A549 (cell line): Measurements from ENCODE around the gene UBQLN3.

Experiments
- CEBPB ChIP-seq, 2 experiments: fragments of >200 bp in 1 of 2; sonication (Bioruptor Twin) in 1 of 2; formaldehyde crosslinking in 1 of 2; IDR thresholded peaks; 2 replicates each; pipeline ENCODE4 v1.6.1; 2012 to 2016
- CHD2 ChIP-seq: fragments of 150-350 bp; IDR thresholded peaks from 2 replicates; pipeline ENCODE4 v1.6.1; 2014; ENCODE audit warnings: low read length; ENCODE audit not compliant: partially characterized antibody
- EP300 ChIP-seq, 2 experiments: fragments of >200 bp; sonication (Bioruptor Twin); formaldehyde crosslinking; IDR thresholded peaks; 2 replicates in 1 of 2; 3 replicates in 1 of 2; pipeline ENCODE4 v1.6.1; 2016 to 2017
- ESRRA ChIP-seq: fragments of 150-350 bp; IDR thresholded peaks from 2 replicates; pipeline ENCODE4 v1.6.1; 2014; ENCODE audit warnings: mild to moderate bottlenecking, low read length, borderline replicate concordance
- HOXA7 ChIP-seq: fragments of 250-450 bp; sonication (Bioruptor Pico); IDR thresholded peaks from 2 replicates; pipeline ENCODE4 v1.5.0; 2020; ENCODE audit warnings: mild to moderate bottlenecking, moderate library complexity
- JUN ChIP-seq, 2 experiments: fragments of >200 bp; sonication (Bioruptor Twin); formaldehyde crosslinking; IDR thresholded peaks; 2 replicates in 1 of 2; 3 replicates in 1 of 2; pipeline ENCODE4 v1.6.1; 2016 to 2017
- NR3C1 ChIP-seq: fragments of >200 bp; sonication (Bioruptor Twin); formaldehyde crosslinking; IDR thresholded peaks from 3 replicates; pipeline ENCODE4 v1.6.1; 2017
- POLR2A ChIP-seq: IDR thresholded peaks from 2 replicates; pipeline ENCODE4 v1.6.1; 2012; ENCODE audit warnings: mild to moderate bottlenecking, low read length
- POLR2AphosphoS2 ChIP-seq: conservative IDR thresholded peaks from 2 replicates; pipeline ENCODE4 v1.6.1; 2012; ENCODE audit warnings: low read length, improper control_type of control experiment, inconsistent platforms
- RAD21 ChIP-seq, 2 experiments: fragments of >200 bp in 1 of 2; sonication (Bioruptor Twin) in 1 of 2; formaldehyde crosslinking in 1 of 2; IDR thresholded peaks in 1 of 2; conservative IDR thresholded peaks in 1 of 2; 2 replicates in 1 of 2; 3 replicates in 1 of 2; pipeline ENCODE4 v1.6.1; 2012 to 2018; ENCODE audit warnings: inconsistent platforms in 1 of 2
- RFX5 ChIP-seq: fragments of 450-650 bp; IDR thresholded peaks from 2 replicates; pipeline ENCODE4 v1.7.1; 2014; ENCODE audit warnings: antibody characterized with exemption, mild to moderate bottlenecking, moderate library complexity
- TF ChIP-seq, protein P1 (sequence below): fragments of >200 bp; sonication (Bioruptor Twin); formaldehyde crosslinking; IDR thresholded peaks from 3 replicates; pipeline ENCODE4 v1.5.1; 2016
- TF ChIP-seq, protein P2 (sequence below): IDR thresholded peaks from 2 replicates; pipeline ENCODE4 v1.6.1; 2012

DNA sequence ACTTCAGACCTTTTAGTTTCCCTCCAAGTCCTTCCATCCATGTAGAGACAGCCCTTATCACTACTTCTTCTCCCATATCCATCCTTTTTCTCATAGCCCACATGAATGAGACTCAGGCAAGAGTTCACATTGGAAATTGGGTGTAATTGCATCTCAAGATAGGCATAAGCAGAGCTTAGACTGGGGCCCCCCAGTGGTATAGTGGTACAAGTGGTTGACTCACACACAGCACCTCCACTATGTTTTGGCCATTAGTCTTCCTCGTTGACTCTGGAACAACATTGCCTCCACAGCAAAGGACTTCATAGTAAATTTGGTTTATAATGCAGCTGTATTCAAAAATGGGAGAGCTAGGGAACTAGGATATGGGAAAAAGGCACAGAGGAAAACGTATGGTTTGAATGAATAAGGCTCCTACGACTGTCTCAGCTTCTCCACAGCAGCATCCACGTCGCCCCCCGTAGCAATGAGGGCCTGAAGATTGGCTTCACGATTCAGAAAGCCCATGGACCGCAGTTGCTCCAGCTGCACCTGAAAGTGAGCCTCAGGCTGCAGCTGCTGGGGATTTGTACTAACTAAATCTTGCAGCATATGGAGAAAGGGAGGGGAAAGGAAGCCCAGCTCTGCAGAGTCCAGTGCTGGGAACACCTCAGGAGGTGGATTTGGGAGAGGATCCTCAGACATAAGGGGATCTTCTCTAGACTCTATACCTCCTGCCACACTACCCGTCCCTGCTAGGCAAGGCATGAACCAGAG is 2.4 kb downstream of the UBQLN3 start:
- TF ChIP-seq, protein P1, sequence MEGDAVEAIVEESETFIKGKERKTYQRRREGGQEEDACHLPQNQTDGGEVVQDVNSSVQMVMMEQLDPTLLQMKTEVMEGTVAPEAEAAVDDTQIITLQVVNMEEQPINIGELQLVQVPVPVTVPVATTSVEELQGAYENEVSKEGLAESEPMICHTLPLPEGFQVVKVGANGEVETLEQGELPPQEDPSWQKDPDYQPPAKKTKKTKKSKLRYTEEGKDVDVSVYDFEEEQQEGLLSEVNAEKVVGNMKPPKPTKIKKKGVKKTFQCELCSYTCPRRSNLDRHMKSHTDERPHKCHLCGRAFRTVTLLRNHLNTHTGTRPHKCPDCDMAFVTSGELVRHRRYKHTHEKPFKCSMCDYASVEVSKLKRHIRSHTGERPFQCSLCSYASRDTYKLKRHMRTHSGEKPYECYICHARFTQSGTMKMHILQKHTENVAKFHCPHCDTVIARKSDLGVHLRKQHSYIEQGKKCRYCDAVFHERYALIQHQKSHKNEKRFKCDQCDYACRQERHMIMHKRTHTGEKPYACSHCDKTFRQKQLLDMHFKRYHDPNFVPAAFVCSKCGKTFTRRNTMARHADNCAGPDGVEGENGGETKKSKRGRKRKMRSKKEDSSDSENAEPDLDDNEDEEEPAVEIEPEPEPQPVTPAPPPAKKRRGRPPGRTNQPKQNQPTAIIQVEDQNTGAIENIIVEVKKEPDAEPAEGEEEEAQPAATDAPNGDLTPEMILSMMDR = no peak
- no peak for TF ChIP-seq ESRRA
- no peak for TF ChIP-seq RAD21 (conservative IDR thresholded peaks at IDR 0.05 in 1 of 2, IDR thresholded peaks at IDR 0.05 in 1 of 2)
- no peak for TF ChIP-seq CEBPB (IDR thresholded peaks at IDR 0.05)
- no peak for TF ChIP-seq HOXA7 (CRISPR knock-in tag)
- no peak for TF ChIP-seq POLR2A
- TF ChIP-seq EP300 (IDR thresholded peaks at IDR 0.05) = no peak
- TF ChIP-seq POLR2AphosphoS2 = no peak
- no peak for TF ChIP-seq CHD2
- TF ChIP-seq JUN (IDR thresholded peaks at IDR 0.05) = no peak
- no peak for TF ChIP-seq NR3C1
- no peak for TF ChIP-seq RFX5
- TF ChIP-seq, protein P2, sequence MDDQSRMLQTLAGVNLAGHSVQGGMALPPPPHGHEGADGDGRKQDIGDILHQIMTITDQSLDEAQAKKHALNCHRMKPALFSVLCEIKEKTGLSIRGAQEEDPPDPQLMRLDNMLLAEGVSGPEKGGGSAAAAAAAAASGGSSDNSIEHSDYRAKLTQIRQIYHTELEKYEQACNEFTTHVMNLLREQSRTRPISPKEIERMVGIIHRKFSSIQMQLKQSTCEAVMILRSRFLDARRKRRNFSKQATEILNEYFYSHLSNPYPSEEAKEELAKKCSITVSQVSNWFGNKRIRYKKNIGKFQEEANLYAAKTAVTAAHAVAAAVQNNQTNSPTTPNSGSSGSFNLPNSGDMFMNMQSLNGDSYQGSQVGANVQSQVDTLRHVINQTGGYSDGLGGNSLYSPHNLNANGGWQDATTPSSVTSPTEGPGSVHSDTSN = no peak
